Measurements from ENCODE around the gene GDF7. TPM values are rescaled to one million over a fixed set of nuclear protein-coding genes. Genes with fewer than 3 reads are reported as not detected.

The GDF7 gene
- total and polyA plus RNA-seq, 10 of the 15 experiments (the other 5 are each of a cell fraction or from before 2014, with no cell fraction given): 0.02 to 0.11 (median 0.04) TPM; not detected in 1

DNA sequence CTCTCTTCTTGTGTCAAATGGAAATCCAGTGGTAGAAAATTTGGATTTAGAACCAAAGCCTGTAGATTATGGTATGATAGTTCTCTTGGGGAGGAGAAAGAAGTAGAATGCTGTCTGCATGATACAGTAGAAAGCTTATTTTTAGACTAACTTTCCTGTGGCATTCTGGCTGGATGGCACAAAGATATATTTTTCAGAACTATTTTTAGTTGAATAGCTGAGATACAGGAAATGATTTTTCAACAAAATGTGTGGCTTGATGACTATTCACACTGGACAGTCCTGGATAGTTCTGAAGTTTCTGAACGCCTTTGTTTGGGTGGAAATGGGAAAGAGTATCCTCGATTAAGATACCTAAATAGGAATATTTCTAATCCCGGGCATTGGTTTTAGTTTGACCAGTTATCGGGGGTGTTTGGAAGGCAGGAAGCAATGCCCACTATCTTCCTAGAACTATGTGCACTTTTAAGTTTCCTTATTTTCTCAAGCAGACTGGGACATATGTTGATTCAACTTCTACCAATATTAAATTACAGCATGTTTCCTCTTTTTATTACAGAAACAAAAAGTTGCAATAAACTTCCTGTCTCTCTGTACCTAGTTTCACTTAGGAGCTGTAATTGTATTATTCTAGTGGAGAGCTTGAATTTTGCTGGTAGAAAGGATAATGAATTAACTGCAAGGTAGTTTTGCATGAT is 32.1 kb downstream of the GDF7 start (continued):
- TF ChIP-seq, protein P1, sequence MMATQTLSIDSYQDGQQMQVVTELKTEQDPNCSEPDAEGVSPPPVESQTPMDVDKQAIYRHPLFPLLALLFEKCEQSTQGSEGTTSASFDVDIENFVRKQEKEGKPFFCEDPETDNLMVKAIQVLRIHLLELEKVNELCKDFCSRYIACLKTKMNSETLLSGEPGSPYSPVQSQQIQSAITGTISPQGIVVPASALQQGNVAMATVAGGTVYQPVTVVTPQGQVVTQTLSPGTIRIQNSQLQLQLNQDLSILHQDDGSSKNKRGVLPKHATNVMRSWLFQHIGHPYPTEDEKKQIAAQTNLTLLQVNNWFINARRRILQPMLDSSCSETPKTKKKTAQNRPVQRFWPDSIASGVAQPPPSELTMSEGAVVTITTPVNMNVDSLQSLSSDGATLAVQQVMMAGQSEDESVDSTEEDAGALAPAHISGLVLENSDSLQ (IDR thresholded peaks at IDR 0.05): no peak
- TF ChIP-seq NRF1 (conservative IDR thresholded peaks at IDR 0.05; ENCODE audit: low read depth, low read length) (no peak), TAF1 (IDR thresholded peaks at IDR 0.05; ENCODE audit: borderline replicate concordance, low read depth, low read length) (no peak), NR2C2 (IDR thresholded peaks at IDR 0.05; ENCODE audit: borderline replicate concordance, control insufficient read depth, insufficient read length, low read depth) (no peak)

DNA sequence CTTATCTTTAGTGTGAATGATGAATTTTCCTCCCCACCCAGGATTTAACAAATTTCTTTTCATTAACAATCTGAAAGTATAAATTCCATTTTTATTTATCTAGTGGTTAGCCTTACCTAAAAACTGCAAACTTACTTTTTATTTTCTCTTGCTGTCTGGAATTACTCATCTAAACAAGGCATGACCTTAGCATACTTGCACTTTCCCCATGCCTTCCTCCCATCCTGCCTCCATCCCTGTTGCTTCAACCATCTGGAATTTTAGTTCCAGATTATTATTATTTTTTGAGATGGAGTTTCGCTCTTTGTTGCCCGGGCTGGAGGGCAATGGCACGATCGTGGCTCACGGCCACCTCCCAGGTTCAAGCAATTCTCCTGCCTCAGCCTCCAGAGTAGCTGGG is 35.6 kb downstream of the GDF7 start:
- in situ Hi-C loops (cut with MboI) (no loop called here), intact Hi-C loops (cut with micrococcal nuclease; ENCODE audit: unreplicated experiment) (no loop called here)
- DNase-seq (ENCODE audit: low read depth, low spot score) (no peak), ATAC-seq (no peak), FAIRE-seq (no peak)
- Histone ChIP-seq H3K79me2 (ENCODE audit: control insufficient read depth, insufficient read depth, low read length) (no peaks in the 10 kb centered on the region), H3K4me2 (ENCODE audit: control insufficient read depth, insufficient read depth) (no peak overlapping the region), H2AFZ (ENCODE audit: control insufficient read depth, low read depth, low read length) (no peak overlapping the region), H3K27ac (ENCODE audit: control insufficient read depth, insufficient read depth) (no peak overlapping the region), H3K9ac (ENCODE audit: control insufficient read depth, insufficient read depth, low read length) (no peak overlapping the region), H3K27me3 (replicated peaks in 1 of 2; ENCODE audit: control insufficient read depth in 2 of 2, insufficient read depth in 2 of 2, low read length in 1 of 2) (no peaks in the 10 kb centered on the region), H3K36me3 (ENCODE audit: control insufficient read depth in 2 of 2, insufficient read depth in 2 of 2, low read length in 1 of 2) (no peaks in the 10 kb centered on the region; a peak in 1 of 4 replicates), H3K4me1 (ENCODE audit: control insufficient read depth, insufficient read depth, low read length) (peaks cover 7% of the 10 kb centered on the region; the same call in 1 of the 2 replicates), H4K20me1 (ENCODE audit: control insufficient read depth, insufficient read depth) (no peaks in the 10 kb centered on the region), H3K9me3 (replicated peaks; ENCODE audit: control insufficient read depth, insufficient read depth, low read length) (no peaks in the 10 kb centered on the region), H3K4me3 (no peak overlapping the region)
- 98% methylated on average over 5 of the region's 5 CpGs for WGBS (ENCODE audit: insufficient coverage, insufficient replicate concordance, low lambda C conversion rate, missing lambda C conversion rate)
- CTCF ChIA-PET: no interaction called here
- no TSS peak for BruUV-seq (replicated peaks)
- SMC1A ChIA-PET (ENCODE audit: uncharacterized antibody, unreplicated experiment): interaction anchor here (1.5 kb wide), 1 partner anchor 42 kb away, joined by 3 read pairs; no protein-coding TSS in a partner anchor
- TF ChIP-seq, protein P2, sequence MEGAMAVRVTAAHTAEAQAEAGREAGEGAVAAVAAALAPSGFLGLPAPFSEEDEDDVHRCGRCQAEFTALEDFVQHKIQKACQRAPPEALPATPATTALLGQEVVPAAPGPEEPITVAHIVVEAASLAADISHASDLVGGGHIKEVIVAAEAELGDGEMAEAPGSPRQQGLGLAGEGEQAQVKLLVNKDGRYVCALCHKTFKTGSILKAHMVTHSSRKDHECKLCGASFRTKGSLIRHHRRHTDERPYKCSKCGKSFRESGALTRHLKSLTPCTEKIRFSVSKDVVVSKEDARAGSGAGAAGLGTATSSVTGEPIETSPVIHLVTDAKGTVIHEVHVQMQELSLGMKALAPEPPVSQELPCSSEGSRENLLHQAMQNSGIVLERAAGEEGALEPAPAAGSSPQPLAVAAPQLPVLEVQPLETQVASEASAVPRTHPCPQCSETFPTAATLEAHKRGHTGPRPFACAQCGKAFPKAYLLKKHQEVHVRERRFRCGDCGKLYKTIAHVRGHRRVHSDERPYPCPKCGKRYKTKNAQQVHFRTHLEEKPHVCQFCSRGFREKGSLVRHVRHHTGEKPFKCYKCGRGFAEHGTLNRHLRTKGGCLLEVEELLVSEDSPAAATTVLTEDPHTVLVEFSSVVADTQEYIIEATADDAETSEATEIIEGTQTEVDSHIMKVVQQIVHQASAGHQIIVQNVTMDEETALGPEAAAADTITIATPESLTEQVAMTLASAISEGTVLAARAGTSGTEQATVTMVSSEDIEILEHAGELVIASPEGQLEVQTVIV (IDR thresholded peaks at IDR 0.05; ENCODE audit: borderline replicate concordance, partially characterized antibody): no peak
- TF ChIP-seq NFYB (IDR thresholded peaks at IDR 0.05; ENCODE audit: insufficient read depth, low read depth, low read length) (no peak), POLR2AphosphoS5 (IDR thresholded peaks at IDR 0.05; ENCODE audit: low read length) (no peak), SUPT20H (IDR thresholded peaks at IDR 0.05; ENCODE audit: borderline replicate concordance, control insufficient read depth, low read depth, low read length) (no peak), JUNB (IDR thresholded peaks at IDR 0.05) (no peak)
- TF ChIP-seq, protein P3, sequence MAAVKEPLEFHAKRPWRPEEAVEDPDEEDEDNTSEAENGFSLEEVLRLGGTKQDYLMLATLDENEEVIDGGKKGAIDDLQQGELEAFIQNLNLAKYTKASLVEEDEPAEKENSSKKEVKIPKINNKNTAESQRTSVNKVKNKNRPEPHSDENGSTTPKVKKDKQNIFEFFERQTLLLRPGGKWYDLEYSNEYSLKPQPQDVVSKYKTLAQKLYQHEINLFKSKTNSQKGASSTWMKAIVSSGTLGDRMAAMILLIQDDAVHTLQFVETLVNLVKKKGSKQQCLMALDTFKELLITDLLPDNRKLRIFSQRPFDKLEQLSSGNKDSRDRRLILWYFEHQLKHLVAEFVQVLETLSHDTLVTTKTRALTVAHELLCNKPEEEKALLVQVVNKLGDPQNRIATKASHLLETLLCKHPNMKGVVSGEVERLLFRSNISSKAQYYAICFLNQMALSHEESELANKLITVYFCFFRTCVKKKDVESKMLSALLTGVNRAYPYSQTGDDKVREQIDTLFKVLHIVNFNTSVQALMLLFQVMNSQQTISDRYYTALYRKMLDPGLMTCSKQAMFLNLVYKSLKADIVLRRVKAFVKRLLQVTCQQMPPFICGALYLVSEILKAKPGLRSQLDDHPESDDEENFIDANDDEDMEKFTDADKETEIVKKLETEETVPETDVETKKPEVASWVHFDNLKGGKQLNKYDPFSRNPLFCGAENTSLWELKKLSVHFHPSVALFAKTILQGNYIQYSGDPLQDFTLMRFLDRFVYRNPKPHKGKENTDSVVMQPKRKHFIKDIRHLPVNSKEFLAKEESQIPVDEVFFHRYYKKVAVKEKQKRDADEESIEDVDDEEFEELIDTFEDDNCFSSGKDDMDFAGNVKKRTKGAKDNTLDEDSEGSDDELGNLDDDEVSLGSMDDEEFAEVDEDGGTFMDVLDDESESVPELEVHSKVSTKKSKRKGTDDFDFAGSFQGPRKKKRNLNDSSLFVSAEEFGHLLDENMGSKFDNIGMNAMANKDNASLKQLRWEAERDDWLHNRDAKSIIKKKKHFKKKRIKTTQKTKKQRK (IDR thresholded peaks at IDR 0.05; ENCODE audit: low read depth, low read length): no peak
- RAD21 ChIA-PET (ENCODE audit: unreplicated experiment): no interaction called here
- POLR2A ChIA-PET: no interaction called here
